HFF-Myc (cell line): Measurements from ENCODE around the gene DAD1.

Source experiments
- DNase-seq: peaks from one replicate; pipeline ENCODE4 v3.0.0-alpha.2; 2011; ENCODE audit warnings: low read depth; ENCODE audit errors: extremely low read depth
- H3K4me3 ChIP-seq: replicated peaks from 2 replicates; pipeline ENCODE4 v1.5.1; 2011; ENCODE audit warnings: low read depth, mild to moderate bottlenecking, control low read depth, low read length
- CTCF ChIP-seq: IDR thresholded peaks from 2 replicates; pipeline ENCODE4 v1.5.1; 2012; ENCODE audit warnings: mild to moderate bottlenecking, low read depth, low read length, control low read depth; ENCODE audit errors: missing control alignments

DAD1 gene

DNA sequence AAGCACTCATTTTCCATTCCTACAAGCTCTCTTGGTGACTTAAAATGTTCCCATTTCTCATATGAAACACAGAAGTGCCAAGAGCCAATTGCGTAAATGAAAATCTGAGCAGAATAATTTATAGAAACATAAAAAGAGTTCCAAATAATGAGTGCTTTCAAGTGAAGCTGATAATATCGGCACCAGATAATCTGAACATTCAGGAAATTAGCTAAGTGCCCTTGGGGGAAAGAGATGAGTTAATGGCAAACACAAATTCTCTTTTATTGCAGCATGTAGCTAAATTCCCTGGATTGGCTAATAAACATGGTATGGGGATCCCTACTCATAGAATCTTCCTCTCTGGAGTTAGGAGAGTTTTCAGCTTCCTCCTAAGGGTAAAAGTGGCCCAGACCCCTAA is 46.7 kb downstream of the DAD1 start:
- DNase-seq: no peak
- H3K4me3 ChIP-seq: no peak overlapping the region
- no peak for TF ChIP-seq CTCF

- no peak for TF ChIP-seq CTCF
- no peak for DNase-seq
- no peak overlapping the region for H3K4me3 ChIP-seq
These were observed 47.3 kb downstream of the DAD1 start for GRCh38 chr14:22541721-22542120.

- TF ChIP-seq CTCF: no peak
- DNase-seq: no peak
- H3K4me3 ChIP-seq: no peak overlapping the region
These were observed 48.1 kb downstream of the DAD1 start for GRCh38 chr14:22540811-22541360.

GRCh38 chr14:22540293-22540692 is 48.7 kb downstream of the DAD1 start:
- H3K4me3 ChIP-seq: no peak overlapping the region
- no peak for DNase-seq
- TF ChIP-seq CTCF: no peak

GRCh38 chr14:22539831-22540230 is 49.2 kb downstream of the DAD1 start:
- no peak for DNase-seq
- TF ChIP-seq CTCF: no peak
- H3K4me3 ChIP-seq: no peak overlapping the region

DNA sequence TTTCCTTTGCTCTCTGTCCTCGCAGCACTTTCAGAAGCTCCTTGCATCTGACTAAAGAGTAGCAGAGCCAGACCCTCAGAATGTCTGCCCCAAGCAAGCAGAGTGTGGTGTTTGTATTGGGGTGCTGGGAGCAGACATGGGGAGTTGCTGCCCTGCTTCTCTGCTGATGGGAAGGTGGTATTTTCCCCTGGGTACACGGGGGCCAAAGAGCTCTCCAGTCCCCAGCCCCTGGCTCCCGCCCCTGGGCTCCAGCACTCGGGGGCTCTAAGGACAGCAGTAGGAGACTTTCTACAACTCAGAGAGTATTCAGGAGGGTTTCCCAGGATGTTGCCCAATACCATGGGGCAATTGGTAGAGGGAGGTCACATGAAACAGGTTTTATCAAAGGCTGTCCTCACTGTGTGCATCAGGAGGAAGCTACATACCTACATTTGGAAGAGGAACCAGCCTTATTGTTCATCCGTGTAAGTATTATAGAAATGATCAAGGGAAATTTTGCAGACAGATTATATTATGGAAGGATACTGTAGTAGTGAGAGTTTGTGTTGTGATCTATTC is 50.3 kb downstream of the DAD1 start:
- no peak for DNase-seq
- TF ChIP-seq CTCF: no peak
- no peak overlapping the region for H3K4me3 ChIP-seq
